GM19239 (cell line): ENCODE measurements around the gene PILRB.

Experiments
- DNase-seq: peaks from one replicate; pipeline ENCODE4 v3.0.0; 2011; ENCODE audit warnings: low spot score; ENCODE audit not compliant: insufficient read length
- FAIRE-seq: peaks from 2 replicates; lab custom pipeline; 2011; peaks lifted over from hg19 to GRCh38; lab: Jason Lieb, UNC

Gene PILRB

DNA sequence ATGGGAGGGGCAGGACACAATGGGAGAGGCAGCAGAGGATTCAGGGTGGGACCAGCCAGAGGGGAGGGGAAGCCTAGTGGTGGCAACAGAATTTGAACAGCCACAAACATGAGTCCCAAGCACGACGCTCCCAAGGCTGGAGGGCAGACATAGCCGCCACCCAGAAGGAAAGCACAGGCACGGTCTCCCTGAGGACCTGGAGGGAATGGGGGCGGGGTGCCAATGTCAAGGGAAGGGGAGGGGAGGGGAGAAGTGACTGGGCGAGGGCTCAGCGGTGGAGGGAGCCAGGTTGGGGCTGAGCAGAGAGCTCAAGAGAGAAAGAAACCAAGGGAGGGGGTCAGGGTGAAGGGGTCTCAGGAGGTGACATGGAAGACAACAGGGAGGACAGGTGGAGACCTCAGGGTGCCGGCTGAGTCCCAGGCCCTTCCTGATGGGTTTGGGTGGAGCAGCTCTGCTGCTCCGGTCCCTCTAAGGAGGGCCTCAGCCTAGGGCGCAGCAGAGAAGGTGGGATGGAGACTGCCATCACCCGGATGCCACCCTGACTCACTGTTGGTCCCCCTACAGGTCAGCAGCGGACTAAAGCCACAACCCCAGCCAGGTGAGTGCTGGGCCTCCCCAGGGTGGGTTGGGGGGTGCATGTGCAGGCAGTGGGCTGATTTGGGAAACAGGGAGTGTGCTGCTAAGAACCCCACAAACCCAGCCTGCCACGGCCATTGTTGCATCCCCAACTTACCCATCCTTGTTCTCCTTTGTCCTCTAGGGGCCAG, 39.6 kb downstream of the PILRB start:
- FAIRE-seq (peak; percentile 42), DNase-seq (no peak)

DNA sequence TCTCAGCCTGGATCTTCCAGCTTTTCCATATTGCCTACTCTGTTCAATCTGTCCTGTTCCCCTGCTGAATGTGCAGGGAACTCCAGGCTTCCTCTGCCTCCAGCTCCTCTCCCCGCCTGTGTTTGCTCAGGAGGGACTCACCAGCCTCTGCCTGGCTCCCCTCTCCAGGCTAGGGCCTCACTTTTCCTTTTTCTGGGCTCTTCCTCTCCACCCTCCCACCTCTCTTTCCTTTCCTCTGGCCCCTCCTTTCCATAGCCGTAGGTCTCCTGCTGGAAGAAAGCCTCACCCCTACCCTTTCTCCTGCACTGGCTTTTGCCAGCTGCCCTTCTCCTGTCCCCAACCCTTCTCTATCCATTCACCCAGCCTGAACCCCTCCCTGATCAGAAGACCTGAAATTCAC, 40.3 kb downstream of the PILRB start:
- FAIRE-seq (no peak), DNase-seq (no peak)

DNA sequence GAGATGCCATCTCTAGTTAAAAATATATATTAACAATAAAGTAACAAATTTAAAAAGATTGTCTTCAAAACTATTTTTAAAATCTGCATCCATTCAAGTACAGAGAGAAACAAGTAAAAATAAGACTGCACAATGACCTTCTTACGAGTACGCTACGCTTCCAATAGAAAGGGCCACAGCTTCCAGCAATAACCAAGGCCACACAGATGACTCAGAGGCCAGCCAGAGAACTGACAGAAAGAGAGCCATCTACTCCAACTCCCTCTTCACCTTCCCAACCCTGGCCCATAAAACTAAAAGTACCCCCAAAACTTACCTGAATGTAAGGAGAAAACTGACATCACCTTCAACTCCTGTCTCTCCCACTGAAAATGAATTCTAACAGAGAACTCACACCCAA, 42.1 kb downstream of the PILRB start:
- DNase-seq = no peak
- FAIRE-seq = no peak

DNA sequence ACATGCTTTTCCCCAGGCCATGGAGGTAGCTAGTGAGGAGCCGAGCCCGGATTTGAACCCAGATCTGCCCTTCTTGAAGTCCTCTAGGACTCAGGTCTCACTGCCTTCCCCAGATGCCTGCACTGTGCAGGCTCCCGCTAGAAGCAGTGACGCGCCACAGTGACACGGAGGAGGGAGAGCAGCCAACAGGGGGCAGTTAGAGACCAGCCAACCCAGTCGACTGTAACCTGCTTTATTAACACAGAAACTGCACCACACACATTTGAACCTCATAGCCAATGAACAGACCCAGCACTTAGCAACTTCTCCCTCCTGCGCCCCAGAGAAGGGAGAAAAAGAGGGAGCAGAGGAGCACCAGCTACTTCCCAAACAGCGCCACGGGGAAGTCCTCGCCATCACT, 42.7 kb downstream of the PILRB start:
- DNase-seq (no peak), FAIRE-seq (no peak)

DNA sequence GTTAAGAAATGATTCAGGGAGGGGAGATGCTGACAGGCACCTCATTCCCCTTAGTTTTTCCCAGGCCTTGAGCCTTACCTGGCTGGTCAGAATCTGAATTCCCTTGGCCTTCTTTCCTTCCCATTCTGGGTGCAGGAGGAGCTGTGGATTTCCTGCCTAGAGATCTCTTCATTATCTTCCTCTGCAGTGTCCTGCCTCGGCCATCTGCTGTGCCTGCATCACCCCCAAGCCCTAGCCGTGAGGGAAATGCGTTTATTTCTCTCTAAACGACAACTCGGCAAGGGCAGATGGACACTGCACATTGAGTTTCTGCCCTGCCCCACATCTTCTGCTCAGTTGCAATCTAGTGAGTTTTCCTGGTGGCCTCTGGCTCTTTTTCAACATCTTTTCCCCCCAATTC, 43.9 kb downstream of the PILRB start:
- FAIRE-seq (no peak), DNase-seq (no peak)

DNA sequence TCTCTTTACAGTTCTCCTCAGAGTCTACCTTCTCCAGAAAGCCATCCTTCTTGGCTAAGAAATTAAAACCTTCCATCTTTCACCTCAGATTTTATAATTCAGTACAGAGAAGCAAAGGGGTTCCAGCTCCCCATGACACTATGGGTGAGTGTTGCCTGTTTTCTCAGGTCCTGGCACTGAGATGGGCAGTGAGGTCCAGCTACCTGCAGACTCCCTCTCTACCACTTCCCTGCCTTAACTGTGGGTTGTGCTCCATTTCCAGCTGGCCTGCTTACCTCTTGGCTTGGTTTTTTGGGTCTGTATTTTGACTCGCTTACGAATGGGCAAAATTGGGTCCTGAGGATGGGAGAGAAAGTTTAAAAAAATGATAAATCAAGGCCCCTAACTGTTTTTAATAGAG, 44.3 kb downstream of the PILRB start:
- no peak for DNase-seq
- no peak for FAIRE-seq

DNA sequence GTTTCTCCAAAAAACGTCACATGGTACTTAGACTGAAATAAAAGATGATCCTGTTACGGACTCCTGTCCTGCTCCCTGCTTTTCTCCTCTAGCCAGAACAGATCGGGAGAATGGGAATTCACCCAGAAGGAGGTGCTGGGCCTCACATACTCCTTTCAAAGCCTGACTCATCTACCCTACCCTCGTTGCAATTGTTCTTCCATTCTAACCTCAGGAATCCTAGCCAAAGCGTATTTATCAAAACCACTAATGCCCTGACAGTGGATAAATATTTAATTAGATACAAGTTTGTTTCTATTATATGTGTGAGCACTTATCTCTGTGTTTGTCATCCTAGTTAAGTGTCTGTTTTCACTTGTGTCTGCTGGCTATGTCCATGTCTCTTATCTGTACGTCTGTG, 48.9 kb downstream of the PILRB start:
- no peak for DNase-seq
- no peak for FAIRE-seq

DNA sequence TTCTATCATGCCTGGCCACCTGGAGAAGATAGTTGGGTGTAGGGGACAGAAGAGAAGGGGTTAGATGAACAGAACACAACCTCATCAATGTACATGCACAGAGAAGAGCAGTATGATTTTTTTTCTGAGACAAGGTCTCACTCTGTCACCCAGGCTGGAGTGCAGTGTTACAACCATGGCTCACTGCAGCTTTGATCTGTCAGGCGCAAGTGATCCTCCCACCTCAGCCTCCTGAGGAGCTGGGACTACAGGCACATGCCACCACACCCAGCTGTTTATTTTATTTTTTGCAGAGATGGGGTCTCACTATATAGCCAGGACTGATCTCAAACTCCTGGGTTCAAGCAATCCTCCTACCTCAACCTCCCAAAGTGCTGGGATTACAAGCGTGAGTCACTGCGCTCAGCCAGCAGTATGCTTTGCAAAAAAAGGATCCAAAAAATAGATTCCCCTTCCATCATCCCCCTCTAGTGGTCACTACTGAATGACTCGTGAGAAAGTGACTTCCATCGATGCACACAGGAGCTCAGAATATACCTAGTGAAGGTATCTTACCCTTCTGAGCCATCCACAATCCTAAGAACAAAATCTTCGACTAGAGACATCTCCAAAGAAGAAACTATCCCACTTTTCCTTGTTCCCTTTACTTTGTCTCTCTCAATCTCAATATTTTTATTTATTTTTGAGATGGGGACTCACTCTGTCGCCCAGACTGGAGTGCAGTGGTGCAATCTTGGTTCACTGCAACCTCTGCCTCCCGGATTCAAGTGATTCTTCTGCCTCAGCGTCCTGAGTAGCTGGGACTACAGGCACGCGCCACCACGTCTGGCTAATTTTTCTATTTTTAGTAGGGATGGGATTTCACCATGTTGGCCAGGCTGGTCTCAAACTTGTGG, 49.6 kb downstream of the PILRB start:
- FAIRE-seq = peak; percentile 81

DNA sequence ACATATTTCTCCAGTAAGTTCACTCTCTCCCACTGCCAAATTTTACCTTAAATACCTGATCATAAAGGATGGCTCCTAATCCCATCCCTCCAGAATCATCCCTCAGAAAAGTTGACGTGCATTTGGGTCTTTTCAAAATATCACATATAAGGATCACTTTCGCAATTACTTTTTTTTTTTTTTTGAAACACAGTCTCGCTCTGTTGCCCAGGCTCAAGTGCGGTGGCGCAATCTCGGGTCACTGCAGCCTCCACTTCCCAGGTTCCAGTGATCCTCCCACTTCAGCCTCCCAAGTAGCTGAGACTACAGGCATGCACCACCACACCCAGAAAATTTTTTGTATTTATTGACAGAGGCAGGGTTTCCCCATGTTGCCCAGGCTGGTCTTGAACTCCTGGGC, 53.2 kb downstream of the PILRB start:
- FAIRE-seq (no peak), DNase-seq (no peak)

More for the DNA sequence above, 49.6 kb downstream of the PILRB start:
- DNase-seq = peak; percentile 40

DNA sequence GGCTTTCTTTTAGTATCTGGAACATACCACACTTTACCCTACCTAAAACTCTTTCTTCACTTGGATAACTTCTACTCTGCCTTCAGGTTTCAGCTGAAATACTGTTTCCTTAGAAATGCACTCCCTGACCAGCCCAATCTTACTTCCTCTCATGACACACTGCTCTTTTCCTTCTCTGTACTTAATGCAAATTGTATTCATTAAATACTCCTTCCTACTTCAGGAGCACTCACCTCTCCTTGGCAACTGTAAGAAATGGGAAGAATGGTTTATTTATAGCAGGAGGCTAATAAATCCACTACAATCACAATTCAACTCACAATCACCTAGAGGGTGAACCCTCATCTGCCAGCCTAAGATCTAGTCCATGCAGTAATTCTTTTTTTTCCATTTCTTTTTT, 55.4 kb downstream of the PILRB start:
- DNase-seq (no peak), FAIRE-seq (no peak)

DNA sequence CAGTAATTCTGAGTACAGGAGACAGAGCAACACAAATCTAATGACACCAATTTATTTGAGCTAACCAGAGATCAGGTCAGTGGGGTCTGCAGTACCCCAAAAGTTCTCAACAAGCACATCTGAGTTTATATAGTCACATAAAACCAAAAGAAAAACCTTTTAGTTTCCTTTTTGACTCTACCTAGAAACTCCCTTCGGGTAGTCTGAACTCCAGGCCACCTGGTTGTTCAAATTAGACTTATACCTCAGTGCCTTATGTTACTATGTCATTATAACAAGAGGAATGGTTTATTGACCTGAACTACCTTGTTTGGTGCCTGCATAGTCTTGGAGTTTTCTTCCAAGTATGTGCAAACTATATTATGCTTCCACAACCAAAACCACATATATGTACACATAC, 56.0 kb downstream of the PILRB start:
- DNase-seq (no peak), FAIRE-seq (peak; percentile 35)

DNA sequence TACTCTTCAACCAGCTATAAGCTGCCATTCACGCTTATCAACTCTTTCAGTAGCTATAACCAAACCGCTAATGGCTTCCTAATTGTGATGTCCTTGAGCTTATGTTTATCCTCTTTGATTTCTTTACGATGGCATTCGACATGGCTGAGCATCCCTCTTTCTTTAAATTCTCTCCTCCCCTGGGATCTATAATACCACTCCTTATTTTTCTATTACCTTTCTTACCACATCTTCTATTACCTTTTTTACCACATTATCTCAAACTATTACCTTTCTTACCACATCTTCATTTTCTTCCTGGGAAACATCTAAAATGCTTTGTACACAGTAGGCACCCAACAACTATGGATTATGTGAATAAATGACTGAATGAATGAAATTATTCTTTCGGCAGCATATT, 57.5 kb downstream of the PILRB start:
- no peak for DNase-seq
- no peak for FAIRE-seq
